HEK293 (cell line): ENCODE data around the gene CENPM.
A peak's percentile ranks its signal among the peaks of the same experiment; 100 is the strongest.

Experiments
- HOXC10 ChIP-seq: sonication (generic); formaldehyde crosslinking; IDR thresholded peaks from 2 replicates; pipeline ENCODE4 v1.8.1; 2023; ENCODE audit warnings: mild to moderate bottlenecking, missing genetic modification reagents
- KLF16 ChIP-seq: fragments of 450-650 bp; formaldehyde crosslinking; IDR thresholded peaks from 2 replicates; pipeline ENCODE4 v1.5.1; 2017; ENCODE audit warnings: missing biosample characterization, missing genetic modification characterization
- KLF9 ChIP-seq: fragments of 450-650 bp; formaldehyde crosslinking; IDR thresholded peaks from 2 replicates; pipeline ENCODE4 v1.5.1; 2016; ENCODE audit warnings: missing biosample characterization, missing genetic modification characterization, low read depth
- MZF1 ChIP-seq: fragments of 450-650 bp; formaldehyde crosslinking; IDR thresholded peaks from 2 replicates; pipeline ENCODE4 v1.5.1; 2017; ENCODE audit warnings: missing biosample characterization, missing genetic modification characterization, borderline replicate concordance
- OVOL3 ChIP-seq: fragments of 450-650 bp; formaldehyde crosslinking; IDR thresholded peaks from 2 replicates; pipeline ENCODE4 v1.5.1; 2016; ENCODE audit warnings: missing biosample characterization, missing genetic modification characterization
- PATZ1 ChIP-seq: fragments of 450-650 bp; formaldehyde crosslinking; IDR thresholded peaks from 2 replicates; pipeline ENCODE4 v1.5.1; 2016; ENCODE audit warnings: missing biosample characterization, missing genetic modification characterization
- SCRT2 ChIP-seq: fragments of 450-650 bp; formaldehyde crosslinking; IDR thresholded peaks from 2 replicates; pipeline ENCODE4 v1.5.1; 2016; ENCODE audit warnings: missing biosample characterization, missing genetic modification characterization
- SP2 ChIP-seq: fragments of 450-650 bp; formaldehyde crosslinking; IDR thresholded peaks from 2 replicates; pipeline ENCODE4 v1.5.1; 2016; ENCODE audit warnings: missing biosample characterization, missing genetic modification characterization
- SP3 ChIP-seq: fragments of 450-650 bp; formaldehyde crosslinking; IDR thresholded peaks from 2 replicates; pipeline ENCODE4 v1.5.1; 2016; ENCODE audit warnings: missing biosample characterization, missing genetic modification characterization
- ZBTB17 ChIP-seq: fragments of 450-650 bp; formaldehyde crosslinking; IDR thresholded peaks from 2 replicates; pipeline ENCODE4 v1.5.1; 2016; ENCODE audit warnings: missing biosample characterization, missing genetic modification characterization
- ZBTB8A ChIP-seq: fragments of 450-650 bp; formaldehyde crosslinking; IDR thresholded peaks from 2 replicates; pipeline ENCODE4 v1.5.1; 2016; ENCODE audit warnings: missing biosample characterization, missing genetic modification characterization
- ZNF112 ChIP-seq: fragments of 450-650 bp; formaldehyde crosslinking; IDR thresholded peaks from 2 replicates; pipeline ENCODE4 v1.5.0; 2017; ENCODE audit warnings: missing biosample characterization, missing genetic modification characterization
- ZNF157 ChIP-seq: fragments of 450-650 bp; formaldehyde crosslinking; IDR thresholded peaks from 2 replicates; pipeline ENCODE4 v1.5.1; 2016; ENCODE audit warnings: missing biosample characterization, missing genetic modification characterization
- ZNF18 ChIP-seq: fragments of 450-650 bp; formaldehyde crosslinking; IDR thresholded peaks from 2 replicates; pipeline ENCODE4 v1.5.1; 2016; ENCODE audit warnings: missing biosample characterization, missing genetic modification characterization
- ZNF248 ChIP-seq: fragments of 450-650 bp; formaldehyde crosslinking; IDR thresholded peaks from 2 replicates; pipeline ENCODE4 v1.5.1; 2017; ENCODE audit warnings: missing biosample characterization, missing genetic modification characterization
- ZNF302 ChIP-seq: fragments of 450-650 bp; formaldehyde crosslinking; IDR thresholded peaks from 2 replicates; pipeline ENCODE4 v1.5.1; 2016; ENCODE audit warnings: missing biosample characterization, missing genetic modification characterization, low read depth
- ZNF335 ChIP-seq: fragments of 450-650 bp; formaldehyde crosslinking; conservative IDR thresholded peaks from 2 replicates; pipeline ENCODE4 v1.5.1; 2016; ENCODE audit warnings: missing biosample characterization, missing genetic modification characterization
- ZNF366 ChIP-seq: fragments of 450-650 bp; formaldehyde crosslinking; conservative IDR thresholded peaks from 2 replicates; pipeline ENCODE4 v1.5.1; 2016; ENCODE audit warnings: missing biosample characterization, missing genetic modification characterization
- ZNF391 ChIP-seq: fragments of 450-650 bp; formaldehyde crosslinking; IDR thresholded peaks from 2 replicates; pipeline ENCODE4 v1.5.1; 2016; ENCODE audit warnings: low read depth, missing biosample characterization, missing genetic modification characterization, borderline replicate concordance
- ZNF394 ChIP-seq: fragments of 450-650 bp; formaldehyde crosslinking; IDR thresholded peaks from 2 replicates; pipeline ENCODE4 v1.5.1; 2016; ENCODE audit warnings: missing biosample characterization, missing genetic modification characterization, mild to moderate bottlenecking, moderate library complexity, borderline replicate concordance
- ZNF558 ChIP-seq: fragments of 450-650 bp; formaldehyde crosslinking; IDR thresholded peaks from 2 replicates; pipeline ENCODE4 v1.5.1; 2016; ENCODE audit warnings: missing biosample characterization, missing genetic modification characterization
- ZNF560 ChIP-seq: fragments of 450-650 bp; formaldehyde crosslinking; IDR thresholded peaks from 2 replicates; pipeline ENCODE4 v1.5.1; 2017; ENCODE audit warnings: missing biosample characterization, missing genetic modification characterization, borderline replicate concordance
- ZNF571 ChIP-seq: fragments of 450-650 bp; formaldehyde crosslinking; IDR thresholded peaks from 2 replicates; pipeline ENCODE4 v1.5.0; 2017; ENCODE audit warnings: missing biosample characterization, missing genetic modification characterization
- ZNF580 ChIP-seq: fragments of 450-650 bp; formaldehyde crosslinking; IDR thresholded peaks from 2 replicates; pipeline ENCODE4 v1.5.1; 2016; ENCODE audit warnings: missing biosample characterization, missing genetic modification characterization
- ZNF610 ChIP-seq: fragments of 450-650 bp; formaldehyde crosslinking; IDR thresholded peaks from 2 replicates; pipeline ENCODE4 v1.5.1; 2016; ENCODE audit warnings: missing biosample characterization, missing genetic modification characterization, borderline replicate concordance
- ZNF626 ChIP-seq: fragments of 450-650 bp; sonication (Bioruptor Pico); formaldehyde crosslinking; IDR thresholded peaks from 2 replicates; pipeline ENCODE4 v1.5.1; 2018; ENCODE audit warnings: missing biosample characterization, missing genetic modification characterization, inconsistent platforms
- ZSCAN18 ChIP-seq: fragments of 450-650 bp; formaldehyde crosslinking; IDR thresholded peaks from 2 replicates; pipeline ENCODE4 v1.5.1; 2016; ENCODE audit warnings: missing biosample characterization, missing genetic modification characterization
- TF ChIP-seq, protein P1 (sequence below): fragments of 450-650 bp; formaldehyde crosslinking; optimal IDR thresholded peaks from 2 replicates; pipeline ENCODE3; 2016; ENCODE audit warnings: missing biosample characterization, mild to moderate bottlenecking, missing genetic modification characterization
- TF ChIP-seq, protein P2 (sequence below): sonication (generic); formaldehyde crosslinking; IDR thresholded peaks from 2 replicates; pipeline ENCODE4 v1.8.1; 2022; ENCODE audit warnings: mild to moderate bottlenecking, moderate library complexity, missing genetic modification reagents
- TF ChIP-seq, protein P3 (sequence below): fragments of 450-650 bp; formaldehyde crosslinking; IDR thresholded peaks from 2 replicates; pipeline ENCODE4 v1.5.1; 2017; ENCODE audit warnings: missing biosample characterization, missing genetic modification characterization

Gene CENPM

DNA sequence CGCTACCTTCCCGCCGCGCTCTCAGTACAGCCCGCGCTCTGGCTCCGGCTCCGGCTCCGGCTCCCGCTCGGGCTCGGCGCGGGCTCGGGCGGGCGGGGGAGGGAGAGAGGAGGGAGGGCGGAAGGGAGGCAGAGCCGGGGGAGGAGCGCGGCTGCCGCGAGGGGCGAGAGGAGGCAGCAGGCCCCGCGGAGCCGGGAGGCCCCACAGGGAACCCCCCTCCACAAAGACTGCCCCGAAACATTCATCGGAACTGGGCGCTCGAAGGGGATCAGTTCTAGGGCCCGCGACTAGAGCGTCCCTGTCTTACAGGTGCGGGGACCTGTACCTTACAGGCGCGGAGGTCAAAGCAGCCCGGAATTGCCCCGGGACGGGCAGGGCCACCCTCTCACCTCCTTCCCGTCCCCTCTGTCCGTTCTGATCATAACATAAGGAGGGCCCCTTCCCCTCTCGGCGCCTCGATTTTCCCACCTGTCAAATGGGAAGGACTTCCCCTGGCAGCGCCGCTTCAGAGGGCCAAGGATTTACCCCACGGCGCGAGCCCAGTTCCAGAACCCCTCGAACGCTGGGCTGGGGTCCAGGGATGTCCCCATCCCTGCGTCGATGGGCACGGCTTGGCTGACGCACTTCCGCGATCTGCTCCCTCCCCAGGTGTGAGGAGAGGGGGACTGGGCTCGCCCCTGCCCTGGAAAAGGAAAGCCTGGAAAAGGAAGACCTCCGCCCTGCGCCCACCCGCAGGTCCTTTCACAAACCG, 31.7 kb downstream of the CENPM start, which contains the start of gene SHISA8 (continued):
- TF ChIP-seq ZNF18 (tag by site-specific recombination) (no peak), SCRT2 (tag by site-specific recombination) (no peak), KLF16 (tag by site-specific recombination) (no peak), ZBTB17 (tag by site-specific recombination) (no peak), ZSCAN18 (tag by site-specific recombination) (no peak), KLF9 (tag by site-specific recombination) (peak; percentile 23; the same call in 1 of the 2 replicates), HOXC10 (CRISPR knock-in tag) (no peak), ZNF560 (no peak), ZNF391 (tag by site-specific recombination) (no peak), ZNF302 (tag by site-specific recombination) (no peak), OVOL3 (tag by site-specific recombination) (no peak), ZNF558 (tag by site-specific recombination) (no peak), SP2 (tag by site-specific recombination) (no peak), ZNF335 (tag by site-specific recombination) (peak; percentile 35; the same call in 1 of the 2 replicates), ZBTB8A (tag by site-specific recombination) (peak; percentile 26; the same call in 1 of the 2 replicates), SP3 (tag by site-specific recombination) (peak; percentile 40; the same call in 1 of the 2 replicates), ZNF626 (tag by site-specific recombination) (no peak), ZNF112 (no peak), ZNF248 (tag by site-specific recombination) (no peak), ZNF366 (tag by site-specific recombination) (no peak), MZF1 (tag by site-specific recombination) (no peak), ZNF580 (tag by site-specific recombination) (no peak), PATZ1 (tag by site-specific recombination) (0 out of 2 replicates have a peak, but pooled peaks have one; percentile 35), ZNF571 (tag by site-specific recombination) (no peak), ZNF157 (tag by site-specific recombination) (no peak), ZNF610 (no peak), ZNF394 (tag by site-specific recombination) (no peak)
- TF ChIP-seq, protein P1, sequence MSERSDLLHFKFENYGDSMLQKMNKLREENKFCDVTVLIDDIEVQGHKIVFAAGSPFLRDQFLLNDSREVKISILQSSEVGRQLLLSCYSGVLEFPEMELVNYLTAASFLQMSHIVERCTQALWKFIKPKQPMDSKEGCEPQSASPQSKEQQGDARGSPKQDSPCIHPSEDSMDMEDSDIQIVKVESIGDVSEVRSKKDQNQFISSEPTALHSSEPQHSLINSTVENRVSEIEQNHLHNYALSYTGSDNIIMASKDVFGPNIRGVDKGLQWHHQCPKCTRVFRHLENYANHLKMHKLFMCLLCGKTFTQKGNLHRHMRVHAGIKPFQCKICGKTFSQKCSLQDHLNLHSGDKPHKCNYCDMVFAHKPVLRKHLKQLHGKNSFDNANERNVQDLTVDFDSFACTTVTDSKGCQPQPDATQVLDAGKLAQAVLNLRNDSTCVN (tag by site-specific recombination) = peak; percentile 52
- TF ChIP-seq, protein P2, sequence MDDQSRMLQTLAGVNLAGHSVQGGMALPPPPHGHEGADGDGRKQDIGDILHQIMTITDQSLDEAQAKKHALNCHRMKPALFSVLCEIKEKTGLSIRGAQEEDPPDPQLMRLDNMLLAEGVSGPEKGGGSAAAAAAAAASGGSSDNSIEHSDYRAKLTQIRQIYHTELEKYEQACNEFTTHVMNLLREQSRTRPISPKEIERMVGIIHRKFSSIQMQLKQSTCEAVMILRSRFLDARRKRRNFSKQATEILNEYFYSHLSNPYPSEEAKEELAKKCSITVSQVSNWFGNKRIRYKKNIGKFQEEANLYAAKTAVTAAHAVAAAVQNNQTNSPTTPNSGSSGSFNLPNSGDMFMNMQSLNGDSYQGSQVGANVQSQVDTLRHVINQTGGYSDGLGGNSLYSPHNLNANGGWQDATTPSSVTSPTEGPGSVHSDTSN (CRISPR knock-in tag) = no peak
- TF ChIP-seq, protein P3, sequence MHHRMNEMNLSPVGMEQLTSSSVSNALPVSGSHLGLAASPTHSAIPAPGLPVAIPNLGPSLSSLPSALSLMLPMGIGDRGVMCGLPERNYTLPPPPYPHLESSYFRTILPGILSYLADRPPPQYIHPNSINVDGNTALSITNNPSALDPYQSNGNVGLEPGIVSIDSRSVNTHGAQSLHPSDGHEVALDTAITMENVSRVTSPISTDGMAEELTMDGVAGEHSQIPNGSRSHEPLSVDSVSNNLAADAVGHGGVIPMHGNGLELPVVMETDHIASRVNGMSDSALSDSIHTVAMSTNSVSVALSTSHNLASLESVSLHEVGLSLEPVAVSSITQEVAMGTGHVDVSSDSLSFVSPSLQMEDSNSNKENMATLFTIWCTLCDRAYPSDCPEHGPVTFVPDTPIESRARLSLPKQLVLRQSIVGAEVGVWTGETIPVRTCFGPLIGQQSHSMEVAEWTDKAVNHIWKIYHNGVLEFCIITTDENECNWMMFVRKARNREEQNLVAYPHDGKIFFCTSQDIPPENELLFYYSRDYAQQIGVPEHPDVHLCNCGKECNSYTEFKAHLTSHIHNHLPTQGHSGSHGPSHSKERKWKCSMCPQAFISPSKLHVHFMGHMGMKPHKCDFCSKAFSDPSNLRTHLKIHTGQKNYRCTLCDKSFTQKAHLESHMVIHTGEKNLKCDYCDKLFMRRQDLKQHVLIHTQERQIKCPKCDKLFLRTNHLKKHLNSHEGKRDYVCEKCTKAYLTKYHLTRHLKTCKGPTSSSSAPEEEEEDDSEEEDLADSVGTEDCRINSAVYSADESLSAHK (tag by site-specific recombination) = no peak
